IPS DF 4.7 (cell line): ENCODE results near the gene BDNF.

Experiments
- DNase-seq: peaks from one replicate; pipeline ENCODE4 v3.0.0-alpha.2; 2013; ENCODE audit warnings: low spot score; ENCODE audit errors: extremely low read depth

Gene BDNF

GRCh38 chr11:27705873-27706820 lies 5.9 kb upstream of the BDNF start:
- DNase-seq = no peak

GRCh38 chr11:27703481-27703880 lies 3.2 kb upstream of the BDNF start:
- no peak for DNase-seq

DNA sequence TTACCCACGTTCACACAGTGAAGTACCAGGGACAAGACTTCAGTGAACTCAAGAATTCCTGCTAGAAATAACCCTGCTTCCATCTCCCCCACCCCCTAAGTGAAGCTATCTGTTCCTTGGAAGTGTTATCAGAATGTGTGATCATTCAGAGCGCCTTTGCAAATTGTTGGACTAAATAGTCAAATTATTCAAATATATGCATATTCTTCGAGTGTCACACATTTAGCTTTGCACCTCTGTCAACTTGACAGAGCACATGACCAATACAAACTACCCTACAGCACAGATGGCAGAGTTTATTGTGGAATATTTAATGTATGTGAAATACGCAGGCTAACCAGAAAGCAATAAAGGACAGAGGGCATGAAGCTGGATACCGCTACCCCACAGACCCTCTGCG lies 2.6 kb upstream of the BDNF start:
- no peak for DNase-seq

GRCh38 chr11:27701355-27702105 lies 1.3 kb upstream of the BDNF start:
- DNase-seq = no peak

DNA sequence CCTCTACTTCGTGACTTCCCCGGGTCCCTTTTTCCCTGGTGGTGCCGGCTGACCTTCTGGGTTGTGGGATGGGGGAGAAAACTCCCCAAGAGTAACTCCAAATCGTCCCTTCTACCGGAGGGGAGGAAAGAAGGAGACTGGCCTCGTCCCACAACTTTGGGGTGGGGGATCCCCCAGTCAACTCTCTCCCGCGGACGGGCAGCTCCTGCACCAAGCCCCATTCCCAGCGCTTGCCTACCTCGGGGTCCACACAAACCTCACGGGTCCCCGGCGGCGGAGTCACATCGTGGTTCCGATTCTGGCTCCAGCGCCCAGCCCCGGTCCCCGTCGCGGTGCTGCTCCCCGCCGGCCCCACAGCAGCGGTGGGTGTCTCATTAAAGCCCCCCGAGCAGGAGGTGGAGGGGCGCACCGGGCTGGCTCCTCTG lies 317 bp downstream of the BDNF start:
- no peak for DNase-seq

DNA sequence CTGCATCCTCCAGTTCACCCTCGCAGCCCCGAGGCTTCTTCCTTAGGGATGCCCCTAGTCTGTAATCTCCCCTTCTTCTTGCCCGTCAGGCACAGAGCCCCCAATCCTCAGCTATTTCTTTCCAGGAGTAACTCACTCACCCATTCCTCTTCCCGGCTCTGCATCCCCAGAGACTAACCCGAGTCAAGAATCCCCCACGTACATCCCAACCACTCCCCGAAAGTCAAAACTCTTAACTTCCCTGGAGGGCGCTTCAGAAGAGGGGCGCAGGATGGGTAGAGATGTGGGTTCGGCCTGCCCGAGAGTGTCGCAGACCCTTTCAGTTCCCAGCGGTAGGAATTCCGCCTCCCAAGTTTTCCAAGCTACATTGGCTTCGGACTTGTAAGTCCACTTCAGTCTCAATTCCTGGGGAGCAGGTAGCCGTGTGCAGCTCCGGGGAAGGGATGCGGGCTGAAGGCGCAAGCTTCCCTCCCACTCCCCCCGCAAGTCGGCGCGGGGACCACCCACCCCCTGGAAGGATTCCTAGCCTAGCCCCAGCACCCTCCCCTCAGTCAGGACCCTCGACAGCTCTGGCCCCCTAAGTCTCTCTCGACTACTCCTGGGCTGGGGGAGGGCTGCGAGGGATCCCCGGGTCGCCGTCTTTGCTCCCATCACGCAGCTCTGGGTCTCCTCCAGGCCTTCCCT lies 871 bp downstream of the BDNF start:
- no peak for DNase-seq

- no peak for DNase-seq
Measured at GRCh38 chr11:27698872-27699241, 1.4 kb downstream of the BDNF start.

- no peak for DNase-seq
Measured at GRCh38 chr11:27697679-27698275, 2.5 kb downstream of the BDNF start.

- DNase-seq = no peak
Measured at GRCh38 chr11:27696961-27697360, 3.3 kb downstream of the BDNF start.

DNA sequence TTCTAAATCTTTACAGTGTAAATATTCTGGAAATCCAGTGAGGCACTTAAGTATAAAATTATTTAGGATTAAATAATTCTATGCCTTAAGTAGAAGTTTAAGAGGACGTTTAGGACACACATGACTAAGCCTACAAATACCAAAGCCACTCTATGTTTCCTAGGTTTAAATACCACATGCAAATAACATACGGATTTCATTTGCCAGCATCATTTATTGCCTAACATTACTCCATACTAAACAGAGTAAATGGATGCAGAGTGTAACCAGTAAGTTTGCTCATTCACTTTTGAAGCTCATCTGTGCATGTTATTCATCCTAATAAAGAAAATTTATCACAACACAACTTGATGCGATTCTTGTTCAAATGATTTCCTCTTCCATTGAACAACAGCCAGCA lies 4.1 kb downstream of the BDNF start:
- no peak for DNase-seq

- DNase-seq = no peak
Measured at GRCh38 chr11:27694992-27695391, 5.3 kb downstream of the BDNF start.

GRCh38 chr11:27693398-27693797 lies 6.9 kb downstream of the BDNF start:
- no peak for DNase-seq

DNA sequence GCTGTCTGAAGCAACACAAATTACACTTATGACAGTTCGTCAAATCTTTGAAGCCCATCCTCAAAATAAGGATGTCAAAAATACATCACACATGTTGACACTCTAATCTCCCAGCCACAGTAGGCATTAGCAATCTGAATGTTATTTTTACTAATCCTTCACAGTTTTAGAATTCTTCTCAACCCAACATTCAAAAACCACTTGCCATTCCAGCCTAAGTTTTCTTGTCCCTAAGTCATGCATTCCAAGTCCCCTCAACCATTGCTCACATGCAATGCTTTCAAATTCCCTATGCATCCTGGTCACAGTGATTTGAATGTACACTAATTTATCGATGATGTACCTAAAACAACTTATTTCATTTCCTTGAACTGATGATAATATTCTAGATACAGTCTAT lies 7.5 kb downstream of the BDNF start:
- no peak for DNase-seq

- DNase-seq = no peak
Measured at GRCh38 chr11:27688076-27688475, 12.2 kb downstream of the BDNF start.

GRCh38 chr11:27681664-27682063 lies 18.6 kb downstream of the BDNF start:
- no peak for DNase-seq

DNA sequence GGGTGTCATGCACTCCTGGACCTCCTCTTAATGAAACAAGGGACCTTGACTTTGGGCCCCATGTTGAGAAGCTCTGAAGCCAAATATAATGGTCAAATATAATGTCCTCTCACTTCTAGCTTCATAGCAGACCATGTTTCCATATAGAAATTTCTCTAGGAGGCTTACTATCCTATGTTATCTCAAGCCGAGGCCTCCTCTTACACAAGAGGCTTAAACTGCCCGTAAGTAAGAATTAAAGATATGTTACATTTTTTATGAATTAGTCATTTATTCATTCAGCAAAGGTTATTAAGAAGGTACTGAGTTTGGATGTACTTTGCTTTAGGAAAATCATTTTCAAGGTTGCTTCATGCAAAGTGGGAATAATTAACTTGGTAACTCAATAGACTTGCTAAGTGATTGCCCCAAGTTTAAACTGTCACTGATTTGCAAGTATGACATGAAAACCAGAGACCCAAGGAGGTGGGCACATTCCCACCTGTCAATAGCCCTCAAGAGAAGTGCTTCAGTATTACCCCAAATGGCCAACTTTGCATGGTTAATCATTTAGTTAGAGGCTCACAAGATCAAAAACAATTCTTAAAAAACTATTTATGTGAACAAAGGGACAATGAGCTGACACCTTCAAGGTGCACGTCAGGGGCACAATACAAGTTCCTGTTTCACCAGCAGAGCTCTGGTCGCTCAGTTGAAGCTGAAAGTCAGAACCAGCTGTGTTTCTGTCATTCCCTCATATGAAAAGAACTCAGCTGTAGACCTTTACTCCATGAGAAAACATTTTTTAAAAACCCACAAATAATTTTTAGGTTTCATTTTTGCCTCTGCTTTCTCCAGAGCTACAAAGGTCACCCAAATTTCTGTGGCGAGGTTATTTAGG lies 20.9 kb downstream of the BDNF start:
- DNase-seq = no peak

GRCh38 chr11:27678242-27678641 lies 22.0 kb downstream of the BDNF start:
- DNase-seq = no peak

DNA sequence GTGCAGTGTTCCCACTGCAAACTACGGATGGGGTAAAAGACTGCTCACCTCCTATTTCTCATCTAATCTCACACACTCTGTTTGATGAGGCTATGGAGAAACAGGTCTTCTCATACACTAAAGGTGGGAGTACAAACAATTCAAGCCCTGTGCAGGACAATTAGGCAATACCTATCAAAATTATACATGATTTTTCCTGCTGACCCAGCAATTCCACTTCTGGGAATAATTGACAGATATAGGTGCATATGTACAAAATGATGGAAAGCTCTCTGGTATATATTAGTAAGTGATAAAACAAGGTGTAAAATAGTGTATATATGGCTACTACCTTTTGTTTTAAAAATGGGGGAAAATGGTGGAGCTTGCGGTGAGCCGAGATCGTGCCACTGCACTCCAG lies 23.1 kb downstream of the BDNF start:
- no peak for DNase-seq

- DNase-seq = no peak
Measured at GRCh38 chr11:27673979-27674663, 26.1 kb downstream of the BDNF start.

DNA sequence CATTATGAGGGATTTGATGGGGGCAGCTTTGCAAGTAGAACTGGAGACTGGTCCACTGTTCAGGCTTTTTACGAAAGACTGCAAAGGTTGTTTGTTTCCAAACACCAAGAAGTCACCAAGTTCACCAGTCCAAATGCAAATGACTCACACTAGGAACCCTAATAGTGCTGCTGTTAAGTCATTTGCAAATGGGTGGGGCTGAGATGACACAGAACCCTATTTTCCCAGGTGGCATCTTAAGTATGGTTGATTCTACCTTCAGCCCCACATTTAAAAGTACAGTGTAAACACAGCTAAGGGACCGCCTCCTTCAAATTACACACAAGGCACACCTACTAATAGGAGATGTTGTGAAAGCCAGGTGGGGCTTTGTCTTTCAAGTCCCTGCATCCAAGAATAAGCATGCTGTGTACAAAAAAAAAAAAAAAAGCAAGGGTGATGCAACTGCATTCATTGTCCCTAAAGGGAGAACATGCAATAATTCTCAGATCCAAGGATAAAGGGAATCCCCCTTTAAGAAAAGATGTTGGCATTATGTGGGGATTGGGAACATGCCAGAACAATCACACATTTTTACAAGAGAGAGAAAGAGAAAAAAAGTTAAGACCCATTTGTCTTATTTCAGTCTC lies 27.3 kb downstream of the BDNF start:
- no peak for DNase-seq
